Measurements from ENCODE around the gene BBIP1.
A peak's percentile ranks its signal among the peaks of the same experiment; 100 is the strongest.
"Not testable (repeated sequence)": the region's sequence is repeated elsewhere in the genome, so short reads cannot be mapped to it uniquely, and the experiment has no call there.

Gene BBIP1

GRCh38 chr10:110919971-110920881 lies 1.2 kb upstream of the BBIP1 start:
- peak; percentile 58 for DNase-seq

DNA sequence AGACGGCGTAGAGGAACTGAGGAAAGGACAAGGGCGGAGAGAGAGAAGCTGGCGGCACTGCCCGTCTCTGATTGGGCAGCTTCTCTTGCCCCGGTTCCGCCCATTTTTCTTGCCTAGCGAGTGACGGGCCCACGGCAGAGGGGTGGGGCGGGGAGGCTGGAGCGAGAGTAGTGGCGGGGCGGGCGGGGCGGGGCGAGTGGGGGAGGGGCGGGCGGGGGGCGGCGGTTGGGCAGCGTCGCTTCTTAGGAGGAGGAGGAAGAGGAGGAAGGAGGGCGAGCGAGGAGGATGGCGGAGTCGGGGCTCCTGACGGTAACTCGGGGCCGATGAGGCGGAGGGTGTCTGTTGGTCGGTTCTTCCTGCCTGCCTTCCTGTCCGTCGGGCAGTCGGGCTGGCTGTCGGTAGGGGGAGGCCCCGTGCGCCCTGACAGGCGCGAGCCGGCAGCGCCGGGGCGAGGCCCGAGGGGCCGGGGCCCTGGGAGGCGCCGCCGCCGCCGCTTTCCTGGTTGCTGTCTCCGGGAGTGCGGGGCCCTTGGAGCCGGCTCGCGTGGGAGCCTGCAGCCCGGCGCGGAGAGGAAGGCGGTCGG lies 460 bp upstream of the BBIP1 start, which contains the start of gene SHOC2:
Gene SHOC2 (plus strand): TSS at position 256 of the 583 bp plus-strand sequence. CDS start 44,755 bp downstream, outside the sequence.
- DNase-seq, result peak; percentile 98

DNA sequence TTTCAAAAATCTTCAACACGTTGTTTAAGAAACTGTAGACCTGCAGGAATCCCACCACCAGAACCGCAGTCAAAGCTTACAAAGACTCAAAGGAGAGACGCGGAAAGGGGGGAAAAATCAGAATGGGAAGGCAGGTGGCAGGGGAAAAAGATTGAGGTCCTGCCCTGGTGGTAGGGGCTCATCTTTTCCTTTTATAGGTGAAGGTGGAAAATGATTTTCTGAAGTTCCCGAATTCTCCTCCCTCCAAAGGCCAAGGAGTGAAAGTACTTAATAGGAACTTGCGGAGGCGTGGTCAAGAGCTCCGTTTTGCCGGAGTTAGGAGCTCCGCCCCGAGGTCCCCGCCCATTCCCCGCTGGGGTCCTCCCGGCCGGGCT lies 724 bp downstream of the BBIP1 start:
- peak; percentile 92 for DNase-seq

DNA sequence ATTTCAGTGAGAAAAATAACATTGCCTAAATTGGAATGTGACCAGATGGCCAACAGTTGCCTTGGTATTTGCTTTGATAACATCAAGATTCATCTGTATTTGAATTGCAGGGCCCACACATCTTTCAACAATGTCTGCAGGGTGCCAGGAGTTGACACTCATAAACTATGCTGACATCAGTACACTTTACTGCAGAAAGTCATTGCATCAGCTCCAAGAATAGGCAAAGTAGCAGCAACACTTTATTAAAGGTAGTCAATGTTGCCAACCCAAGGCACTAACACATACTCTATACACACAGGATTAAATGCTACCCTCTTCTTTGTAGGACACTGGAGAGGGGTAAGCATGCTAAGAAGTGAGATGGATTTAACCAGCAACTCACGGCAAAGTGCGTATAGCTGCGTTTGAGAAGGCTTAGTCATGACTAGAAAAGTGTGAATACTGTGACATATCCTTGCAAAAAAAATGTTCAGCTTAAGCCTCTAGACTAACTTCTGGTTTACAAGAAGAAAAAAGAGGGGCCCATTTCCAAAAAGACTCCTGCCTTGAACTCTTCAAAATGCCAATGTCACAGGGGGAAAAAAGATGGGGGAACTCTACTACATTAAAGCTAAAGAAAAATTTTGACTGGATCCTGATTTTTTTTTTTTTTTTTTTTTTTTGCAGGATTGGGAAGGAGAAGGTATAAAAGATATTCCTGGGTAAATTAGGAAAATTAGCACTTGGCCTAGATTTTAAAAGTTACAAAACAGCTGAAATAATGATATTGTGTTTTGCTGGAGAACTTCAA lies 2.2 kb downstream of the BBIP1 start:
- DNase-seq, result no peak

DNA sequence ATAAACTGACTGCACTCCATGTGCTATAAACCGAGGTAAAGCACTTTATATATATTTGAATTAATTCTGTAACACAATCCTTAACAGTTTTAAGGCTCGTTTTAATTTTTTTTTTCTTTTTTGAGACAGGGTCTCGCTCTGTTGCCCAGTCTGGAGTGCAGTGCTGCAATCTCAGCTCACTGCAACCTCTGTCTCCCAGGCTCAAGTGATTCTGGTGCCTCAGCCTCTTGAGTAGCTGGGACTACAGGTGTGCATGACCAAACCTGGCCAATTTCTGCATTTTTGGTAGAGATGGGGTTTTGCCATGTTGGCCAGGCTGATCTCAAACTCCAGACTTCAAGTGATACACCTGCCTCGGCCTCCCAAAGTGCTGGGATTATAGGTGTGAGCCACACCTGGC lies 3.4 kb downstream of the BBIP1 start:
- DNase-seq, result not testable (repeated sequence)

- DNase-seq, result no peak
Observed at GRCh38 chr10:110915035-110915434, 3.9 kb downstream of the BBIP1 start.

- no peak for DNase-seq
Observed at GRCh38 chr10:110914431-110914830, 4.5 kb downstream of the BBIP1 start.

DNA sequence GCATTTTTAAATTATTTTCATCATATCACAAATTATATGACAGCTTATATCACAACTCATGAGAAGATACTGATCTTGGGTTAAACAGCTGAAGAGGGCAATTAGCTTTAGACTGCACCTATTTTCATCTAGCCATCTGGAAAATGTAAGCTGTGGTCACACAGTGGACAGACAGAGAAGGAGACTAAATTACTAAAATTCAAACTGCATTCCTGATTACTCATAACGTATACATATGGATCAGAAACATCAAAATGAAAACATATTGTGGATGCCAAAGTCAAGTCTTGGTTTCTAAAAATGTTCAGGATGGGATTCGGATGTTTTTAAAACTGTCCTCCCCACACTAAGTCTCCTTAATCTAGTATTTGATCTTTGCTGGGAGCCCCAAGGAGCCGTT lies 6.6 kb downstream of the BBIP1 start:
- no peak for DNase-seq

GRCh38 chr10:110910138-110910537 lies 8.8 kb downstream of the BBIP1 start:
- no peak for DNase-seq

GRCh38 chr10:110903280-110904278 lies 15.4 kb downstream of the BBIP1 start:
- no peak for DNase-seq

GRCh38 chr10:110901954-110902819 lies 16.8 kb downstream of the BBIP1 start:
- DNase-seq, result no peak

GRCh38 chr10:110900983-110901382 lies 18.0 kb downstream of the BBIP1 start:
- DNase-seq, result no peak

DNA sequence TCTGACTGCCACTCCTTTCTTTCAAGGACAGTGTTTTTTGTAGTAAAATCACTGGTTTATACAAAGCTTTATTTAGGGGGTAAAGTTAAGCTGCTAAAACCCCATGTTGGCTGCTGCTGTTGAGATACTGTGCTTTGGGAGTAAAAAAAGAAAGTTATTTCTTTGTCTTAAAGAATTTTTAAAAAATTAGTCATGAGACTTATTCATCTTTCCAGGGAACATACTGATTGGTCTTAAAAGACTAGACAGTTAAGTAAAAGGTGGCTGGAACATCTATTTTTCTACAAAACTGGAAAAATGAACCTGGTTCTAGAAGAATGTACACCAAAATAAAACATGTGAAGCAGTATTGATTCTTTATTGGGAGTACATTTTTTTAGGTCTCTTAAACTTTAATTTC lies 20.6 kb downstream of the BBIP1 start:
- no peak for DNase-seq

- DNase-seq, result no peak
Observed at GRCh38 chr10:110897184-110897583, 21.8 kb downstream of the BBIP1 start.

DNA sequence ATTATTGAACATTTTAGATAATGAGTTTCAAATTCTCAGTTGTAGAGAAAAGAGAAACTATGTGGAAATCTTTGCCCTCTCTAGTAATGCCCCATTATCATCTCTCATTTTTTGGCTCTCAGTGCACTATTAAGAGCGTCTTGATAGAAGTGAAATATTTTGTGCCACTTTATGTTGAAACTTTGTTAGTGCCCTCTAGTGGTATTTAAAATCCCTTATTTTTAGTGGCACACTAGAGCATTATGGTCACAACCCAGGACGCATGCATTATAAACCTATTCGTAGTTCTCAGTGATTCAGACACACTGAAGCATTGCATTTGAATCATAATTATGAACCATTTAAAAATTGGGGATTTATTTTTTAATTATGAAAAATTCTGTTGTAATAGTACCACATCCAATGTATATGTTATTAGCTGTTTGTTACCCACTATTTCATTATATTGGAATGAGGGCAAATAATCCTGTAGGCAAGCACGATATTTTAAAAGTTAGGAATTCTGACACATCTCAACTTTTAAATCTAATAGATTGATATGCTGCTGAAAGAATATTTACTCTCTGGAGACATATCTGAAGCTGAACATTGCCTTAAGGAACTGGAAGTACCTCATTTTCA lies 25.3 kb downstream of the BBIP1 start:
- peak; percentile 49 for DNase-seq

GRCh38 chr10:110892602-110893288 lies 26.2 kb downstream of the BBIP1 start:
- no peak for DNase-seq

DNA sequence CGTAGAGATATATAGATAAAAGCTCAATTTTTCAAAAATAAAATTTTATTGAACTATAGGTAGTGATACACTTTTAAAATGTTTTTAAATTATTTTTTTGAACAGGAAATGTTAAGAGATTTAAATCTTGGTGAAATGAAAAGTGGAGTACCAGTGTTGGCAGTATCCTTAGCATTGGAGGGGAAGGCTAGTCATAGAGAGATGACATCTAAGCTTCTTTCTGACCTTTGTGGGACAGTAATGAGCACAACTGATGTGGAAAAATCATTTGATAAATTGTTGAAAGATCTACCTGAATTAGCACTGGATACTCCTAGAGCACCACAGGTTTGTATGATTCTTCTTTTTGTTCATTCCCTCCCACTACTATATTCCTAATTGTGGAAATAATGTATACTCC lies 31.4 kb downstream of the BBIP1 start:
- DNase-seq, result no peak

DNA sequence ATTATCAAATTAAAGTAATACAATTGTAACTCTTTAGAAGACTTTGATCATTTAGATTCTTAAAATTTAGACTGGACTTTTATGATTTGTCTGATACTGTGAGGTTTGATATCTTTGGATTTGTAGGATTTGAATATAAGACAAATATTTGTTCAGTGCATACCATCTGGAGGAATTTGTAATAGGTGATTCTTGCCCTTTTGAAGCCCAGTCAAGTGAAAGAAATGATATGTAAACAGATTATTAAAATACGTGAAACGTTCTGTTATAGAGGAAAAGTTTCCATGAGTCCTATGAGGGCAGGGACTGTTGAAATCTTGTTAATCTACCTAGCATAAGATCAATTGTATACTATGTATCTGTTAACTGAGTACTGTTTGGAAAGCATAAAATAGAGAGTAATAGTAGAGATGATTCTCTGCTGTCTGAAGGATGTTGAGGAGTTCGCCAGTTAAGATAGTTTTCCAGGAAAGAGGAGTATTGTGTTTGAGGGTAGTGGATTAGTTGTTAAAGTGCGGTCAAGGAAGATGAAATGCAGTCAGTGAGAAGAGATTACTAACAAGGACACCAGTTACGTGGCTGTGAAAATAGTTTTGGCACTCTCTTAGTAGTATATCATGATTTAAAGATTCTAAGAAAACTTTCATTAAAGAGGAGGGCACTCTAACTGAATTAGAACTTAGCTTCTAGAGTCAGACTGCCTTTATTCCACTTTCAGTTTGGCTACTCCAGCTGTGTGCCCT lies 32.9 kb downstream of the BBIP1 start:
- DNase-seq, result no peak

DNA sequence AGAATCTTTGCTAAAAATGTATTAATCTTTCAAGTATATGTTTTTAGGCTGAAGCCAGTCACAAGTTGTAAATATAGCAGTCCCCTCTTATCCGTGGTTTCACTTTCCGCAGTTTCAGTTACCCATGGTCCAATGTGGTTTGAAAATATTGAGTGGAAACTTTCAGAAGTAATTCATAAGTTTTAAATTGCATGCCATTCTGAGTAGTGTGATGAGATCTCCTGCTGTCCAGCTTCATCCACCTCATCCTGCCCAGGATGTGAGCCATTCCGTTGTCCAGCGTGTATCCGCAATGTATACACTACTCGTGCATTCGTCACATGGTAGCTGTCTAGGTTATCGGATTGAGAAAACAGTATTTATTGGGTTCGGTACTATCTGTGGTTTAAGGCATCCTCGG lies 35.1 kb downstream of the BBIP1 start:
- DNase-seq, result no peak
